Fibroblast of peridontal ligament (primary cell): ENCODE measurements around the gene PHKA2.
"Not testable (repeated sequence)": the region's sequence is repeated elsewhere in the genome, so short reads cannot be mapped to it uniquely, and the experiment has no call there.

Source experiments
- DNase-seq: peaks from one replicate; pipeline ENCODE4 v3.0.0-alpha.2; 2010; ENCODE audit errors: extremely low read depth

The PHKA2 gene

DNA sequence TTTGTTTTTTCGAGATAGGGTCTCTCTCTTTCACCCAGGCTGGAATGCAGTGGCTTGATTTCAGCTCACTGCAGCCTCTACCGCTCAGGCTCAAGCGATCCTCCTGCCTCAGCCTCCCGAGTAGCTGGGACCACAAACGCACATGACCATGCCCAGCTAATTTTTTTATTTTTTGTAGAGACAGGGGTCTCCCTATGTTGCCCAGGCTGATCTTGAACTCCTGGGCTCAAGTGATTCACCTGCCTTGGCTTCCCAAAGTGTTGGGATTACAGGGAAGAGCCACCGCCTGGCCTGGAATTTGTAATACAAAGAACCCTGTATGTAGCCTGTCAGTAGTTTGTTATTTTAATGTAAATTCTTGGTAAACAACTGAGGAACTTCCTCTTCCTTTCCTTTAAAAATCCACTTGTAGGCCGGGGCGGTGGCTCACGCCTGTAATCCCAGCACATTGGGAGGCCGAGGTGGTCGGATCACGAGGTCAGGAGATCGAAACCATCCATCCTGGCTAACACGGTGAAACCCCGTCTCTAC lies 119.5 kb downstream of the PHKA2 start:
- no peak for DNase-seq

DNA sequence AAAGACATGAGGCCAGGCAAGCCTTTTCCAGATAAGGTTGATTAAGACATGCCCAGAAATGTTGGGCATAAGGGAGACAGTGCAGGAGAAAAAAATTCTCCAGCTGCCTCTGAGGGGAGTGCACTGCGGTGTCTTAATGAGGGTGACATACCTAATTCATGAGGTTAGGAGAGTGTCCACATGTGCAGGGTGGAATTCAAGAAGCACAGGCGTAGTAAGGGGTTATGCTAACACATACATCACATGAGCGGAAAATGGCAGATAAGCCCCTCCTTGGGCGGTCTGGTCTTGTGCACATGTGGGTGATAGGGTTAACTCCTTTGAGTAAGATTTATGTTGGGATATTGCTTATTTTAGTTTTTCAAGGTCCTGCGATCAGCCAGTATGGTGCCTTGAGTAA lies 122.4 kb downstream of the PHKA2 start:
- no peak for DNase-seq

DNA sequence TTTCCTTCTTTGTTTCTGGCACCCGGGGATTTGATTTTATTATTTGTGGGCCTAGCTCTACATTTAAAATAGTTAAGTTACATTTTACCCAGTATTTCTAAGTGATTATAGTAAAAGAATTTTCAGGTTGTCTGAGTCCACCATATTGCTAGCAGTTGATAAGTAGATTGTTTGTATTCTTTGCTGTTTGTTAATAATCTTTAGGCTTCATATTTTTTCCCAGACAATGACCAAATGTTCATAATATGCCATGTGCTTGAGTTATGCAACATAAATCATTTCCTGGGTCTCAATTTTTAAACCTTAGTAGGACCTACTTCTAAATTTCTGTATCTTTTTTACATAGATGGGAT lies 127.3 kb downstream of the PHKA2 start:
- DNase-seq = no peak

DNA sequence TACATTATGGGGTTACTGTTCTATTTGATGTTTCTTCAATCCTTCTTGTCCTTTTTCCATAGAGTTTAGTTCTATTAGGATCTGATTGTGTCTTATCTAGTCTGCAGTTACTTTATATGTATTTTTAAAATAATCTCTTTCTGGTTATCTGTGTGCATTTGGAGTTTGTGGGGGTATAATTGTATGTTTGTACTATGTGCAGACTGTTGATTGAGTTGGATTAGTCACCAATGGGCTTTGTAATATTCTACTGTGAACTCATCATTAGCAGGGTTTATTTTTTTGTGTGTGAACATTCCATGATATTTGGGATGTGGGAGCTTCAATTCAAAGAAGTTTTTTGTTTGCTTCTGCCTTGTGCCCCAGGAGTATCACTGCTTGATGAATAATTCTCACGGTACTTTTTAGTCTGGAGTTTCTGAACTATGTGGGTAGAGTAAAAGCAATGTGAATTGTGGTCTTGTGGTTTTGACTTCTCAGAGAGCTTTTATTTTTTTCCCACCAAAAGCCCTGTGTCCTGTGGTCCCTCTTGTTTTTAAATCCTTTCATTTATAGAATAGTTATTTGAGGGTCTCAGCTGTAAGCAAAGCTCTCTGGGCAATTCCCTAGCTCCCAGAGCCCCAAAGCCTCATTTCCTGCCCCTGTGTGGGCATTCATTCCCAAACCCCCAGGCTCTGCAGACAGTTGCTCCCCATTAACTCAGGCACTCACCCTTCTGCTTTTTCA lies 127.8 kb downstream of the PHKA2 start:
- peak; percentile 58 for DNase-seq

DNA sequence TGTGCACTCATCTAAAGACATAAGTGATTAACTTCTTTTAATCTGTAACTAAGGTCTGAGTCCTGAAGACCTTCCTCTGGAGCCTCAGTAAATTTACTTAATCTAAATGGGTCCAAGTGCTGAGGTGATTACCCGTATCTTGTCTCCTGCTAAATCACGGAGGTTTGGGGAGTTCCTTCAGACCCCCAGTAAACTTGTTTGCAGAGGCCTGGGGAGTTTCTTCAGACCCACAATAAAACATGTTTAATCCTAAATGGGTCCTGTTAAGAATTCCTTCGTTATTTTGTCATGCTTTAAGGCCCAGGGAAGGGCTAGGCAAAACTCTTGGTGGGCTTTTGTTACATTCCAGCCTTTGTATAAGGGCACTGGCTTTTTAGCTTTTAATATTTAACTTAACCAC lies 136.0 kb downstream of the PHKA2 start:
- not testable (repeated sequence) for DNase-seq
